A549 (cell line): Measurements from ENCODE around the gene DRC3.

Experiments used
- CBX2 ChIP-seq: fragments of 200-600 bp; sonication (generic); IDR thresholded peaks from 2 replicates; pipeline ENCODE4 v1.6.1; 2016; ENCODE audit warnings: low read depth, mild to moderate bottlenecking, borderline replicate concordance
- CEBPB ChIP-seq, 2 experiments: fragments of >200 bp in 1 of 2; sonication (Bioruptor Twin) in 1 of 2; formaldehyde crosslinking in 1 of 2; IDR thresholded peaks; 2 replicates each; pipeline ENCODE4 v1.6.1; 2012 to 2016
- CTCF ChIP-seq: fragments of >200 bp; sonication (Bioruptor Twin); formaldehyde crosslinking; IDR thresholded peaks from 3 replicates; pipeline ENCODE4 v1.5.1; 2016
- HDAC2 ChIP-seq: fragments of 200-600 bp; sonication (generic); IDR thresholded peaks from 2 replicates; pipeline ENCODE4 v1.6.1; 2016
- JUN ChIP-seq, 2 experiments: fragments of >200 bp; sonication (Bioruptor Twin); formaldehyde crosslinking; IDR thresholded peaks; 2 replicates in 1 of 2; 3 replicates in 1 of 2; pipeline ENCODE4 v1.6.1; 2016 to 2017
- KDM1A ChIP-seq: fragments of 200-600 bp; sonication (generic); IDR thresholded peaks from 2 replicates; pipeline ENCODE4 v1.6.1; 2016; ENCODE audit warnings: low read depth, mild to moderate bottlenecking
- KDM5A ChIP-seq: fragments of 200-600 bp; sonication (generic); IDR thresholded peaks from 2 replicates; pipeline ENCODE4 v1.6.1; 2016; ENCODE audit warnings: antibody characterized with exemption, mild to moderate bottlenecking
- MAFK ChIP-seq: fragments of 450-650 bp; IDR thresholded peaks from 2 replicates; pipeline ENCODE4 v1.6.1; 2014; ENCODE audit not compliant: partially characterized antibody
- MAX ChIP-seq: IDR thresholded peaks from 2 replicates; pipeline ENCODE4 v1.6.1; 2012
- NFE2L2 ChIP-seq: fragments of 150-350 bp; conservative IDR thresholded peaks from 2 replicates; pipeline ENCODE4 v1.6.1; 2014; ENCODE audit warnings: low read length
- POLR2A ChIP-seq: IDR thresholded peaks from 2 replicates; pipeline ENCODE4 v1.6.1; 2012; ENCODE audit warnings: mild to moderate bottlenecking, low read length
- RAD21 ChIP-seq, 2 experiments: fragments of >200 bp in 1 of 2; sonication (Bioruptor Twin) in 1 of 2; formaldehyde crosslinking in 1 of 2; IDR thresholded peaks in 1 of 2; conservative IDR thresholded peaks in 1 of 2; 2 replicates in 1 of 2; 3 replicates in 1 of 2; pipeline ENCODE4 v1.6.1; 2012 to 2018; ENCODE audit warnings: inconsistent platforms in 1 of 2
- USF2 ChIP-seq: fragments of 450-650 bp; IDR thresholded peaks from 2 replicates; pipeline ENCODE4 v1.6.1; 2014; ENCODE audit warnings: antibody characterized with exemption

GRCh38 chr17:17989618-17990017, 17.0 kb downstream of the DRC3 start:
- TF ChIP-seq NFE2L2 (no peak), CTCF (no peak), CBX2 (no peak), HDAC2 (no peak), POLR2A (no peak), MAX (no peak), RAD21 (conservative IDR thresholded peaks at IDR 0.05 in 1 of 2, IDR thresholded peaks at IDR 0.05 in 1 of 2) (no peak), KDM5A (no peak), JUN (IDR thresholded peaks at IDR 0.05) (no peak), CEBPB (IDR thresholded peaks at IDR 0.05) (no peak), KDM1A (no peak), USF2 (no peak), MAFK (no peak)
